Measurements from ENCODE around the gene NUMB. TPM values are rescaled to one million over a fixed set of nuclear protein-coding genes. Genes with fewer than 3 reads are reported as not detected.

Gene NUMB
- total RNA-seq, 2 experiments from 2014 or later = 18.6 to 87.8 TPM

GRCh38 chr14:73370561-73370960 is 87.8 kb downstream of the NUMB start:
- DNase-seq (ENCODE audit: low spot score) = no peak
- CTCF ChIA-PET (ENCODE audit: unreplicated experiment) = no interaction called here
- intact Hi-C loops (cut with micrococcal nuclease; ENCODE audit: unreplicated experiment) = no loop called here
- POLR2A ChIA-PET = no interaction called here
- Histone ChIP-seq H3K4me3 (ENCODE audit: low read depth, low read length, poor library complexity, severe bottlenecking) (no peak overlapping the region), H3K9me2 (ENCODE audit: insufficient read depth, low read length) (no peaks in the 10 kb centered on the region), H3K27ac (ENCODE audit: low read depth, low read length, poor library complexity, severe bottlenecking) (no peak overlapping the region), H4K20me1 (ENCODE audit: insufficient read depth, low read length) (no peaks in the 10 kb centered on the region), H3K4me1 (ENCODE audit: insufficient read depth, low read length, poor library complexity, severe bottlenecking) (peaks cover 7% of the 10 kb centered on the region), H3K4me2 (ENCODE audit: low read length) (no peak overlapping the region), H3K9me3 (ENCODE audit: low read length) (no peaks in the 10 kb centered on the region), H2AFZ (ENCODE audit: low read length) (no peak overlapping the region), H3K36me3 (ENCODE audit: insufficient read depth, low read length) (no peaks in the 10 kb centered on the region), H3K79me2 (ENCODE audit: insufficient read depth, low read depth, low read length) (no peaks in the 10 kb centered on the region)
- TF ChIP-seq CTCF (conservative IDR thresholded peaks at IDR 0.05; ENCODE audit: low read length) (no peak), EZH2phosphoT487 (IDR thresholded peaks at IDR 0.05; ENCODE audit: borderline replicate concordance, low read depth, low read length) (no peak)
- no TSS peak for BruUV-seq (replicated peaks)

- Histone ChIP-seq H3K79me2 (ENCODE audit: insufficient read depth, low read depth, low read length) (no peaks in the 10 kb centered on the region), H4K20me1 (ENCODE audit: insufficient read depth, low read length) (no peaks in the 10 kb centered on the region), H3K9me3 (ENCODE audit: low read length) (no peaks in the 10 kb centered on the region), H3K4me2 (ENCODE audit: low read length) (no peak overlapping the region), H2AFZ (ENCODE audit: low read length) (no peak overlapping the region), H3K4me1 (ENCODE audit: insufficient read depth, low read length, poor library complexity, severe bottlenecking) (peaks cover 7% of the 10 kb centered on the region), H3K36me3 (ENCODE audit: insufficient read depth, low read length) (no peaks in the 10 kb centered on the region), H3K4me3 (ENCODE audit: low read depth, low read length, poor library complexity, severe bottlenecking) (no peak overlapping the region), H3K27ac (ENCODE audit: low read depth, low read length, poor library complexity, severe bottlenecking) (no peak overlapping the region), H3K9me2 (ENCODE audit: insufficient read depth, low read length) (no peaks in the 10 kb centered on the region)
- ChIA-PET CTCF (ENCODE audit: unreplicated experiment) (no interaction called here), POLR2A (no interaction called here)
- no peak for DNase-seq (ENCODE audit: low spot score)
- TF ChIP-seq EZH2phosphoT487 (IDR thresholded peaks at IDR 0.05; ENCODE audit: borderline replicate concordance, low read depth, low read length) = no peak
- TF ChIP-seq CTCF (conservative IDR thresholded peaks at IDR 0.05; ENCODE audit: low read length) = no peak
- intact Hi-C loops (cut with micrococcal nuclease; ENCODE audit: unreplicated experiment) = no loop called here
- no TSS peak for BruUV-seq (replicated peaks)
Observed at GRCh38 chr14:73369428-73369827, 88.9 kb downstream of the NUMB start.

- no peak for DNase-seq (ENCODE audit: low spot score)
- Histone ChIP-seq H3K36me3 (ENCODE audit: insufficient read depth, low read length) (no peaks in the 10 kb centered on the region), H2AFZ (ENCODE audit: low read length) (no peak overlapping the region), H3K4me1 (ENCODE audit: insufficient read depth, low read length, poor library complexity, severe bottlenecking) (peaks cover 7% of the 10 kb centered on the region), H3K9me3 (ENCODE audit: low read length) (no peaks in the 10 kb centered on the region), H3K79me2 (ENCODE audit: insufficient read depth, low read depth, low read length) (no peaks in the 10 kb centered on the region), H3K4me2 (ENCODE audit: low read length) (no peak overlapping the region), H3K9me2 (ENCODE audit: insufficient read depth, low read length) (no peaks in the 10 kb centered on the region), H3K4me3 (ENCODE audit: low read depth, low read length, poor library complexity, severe bottlenecking) (no peak overlapping the region), H4K20me1 (ENCODE audit: insufficient read depth, low read length) (no peaks in the 10 kb centered on the region), H3K27ac (ENCODE audit: low read depth, low read length, poor library complexity, severe bottlenecking) (no peak overlapping the region)
- no TSS peak for BruUV-seq (replicated peaks)
- intact Hi-C loops (cut with micrococcal nuclease; ENCODE audit: unreplicated experiment) = no loop called here
- ChIA-PET CTCF (ENCODE audit: unreplicated experiment) (no interaction called here), POLR2A (interaction anchor here (0.6 to 1.1 kb wide), 2 partner anchors 72 to 73 kb away, joined by 3 to 5 read pairs; no protein-coding TSS in a partner anchor)
- TF ChIP-seq EZH2phosphoT487 (IDR thresholded peaks at IDR 0.05; ENCODE audit: borderline replicate concordance, low read depth, low read length) (no peak), CTCF (conservative IDR thresholded peaks at IDR 0.05; ENCODE audit: low read length) (no peak)
Observed at GRCh38 chr14:73368616-73369015, 89.7 kb downstream of the NUMB start.
